GM21737 (cell line): ENCODE data around the gene NRIP3.

Experiments
- ATAC-seq: cut with Tn5 transposase; IDR thresholded peaks from one replicate; pipeline ENCODE4 v1.9.1; 2021; ENCODE audit warnings: mild to moderate bottlenecking, moderate library complexity; ENCODE audit not compliant: unreplicated experiment

The NRIP3 gene

DNA sequence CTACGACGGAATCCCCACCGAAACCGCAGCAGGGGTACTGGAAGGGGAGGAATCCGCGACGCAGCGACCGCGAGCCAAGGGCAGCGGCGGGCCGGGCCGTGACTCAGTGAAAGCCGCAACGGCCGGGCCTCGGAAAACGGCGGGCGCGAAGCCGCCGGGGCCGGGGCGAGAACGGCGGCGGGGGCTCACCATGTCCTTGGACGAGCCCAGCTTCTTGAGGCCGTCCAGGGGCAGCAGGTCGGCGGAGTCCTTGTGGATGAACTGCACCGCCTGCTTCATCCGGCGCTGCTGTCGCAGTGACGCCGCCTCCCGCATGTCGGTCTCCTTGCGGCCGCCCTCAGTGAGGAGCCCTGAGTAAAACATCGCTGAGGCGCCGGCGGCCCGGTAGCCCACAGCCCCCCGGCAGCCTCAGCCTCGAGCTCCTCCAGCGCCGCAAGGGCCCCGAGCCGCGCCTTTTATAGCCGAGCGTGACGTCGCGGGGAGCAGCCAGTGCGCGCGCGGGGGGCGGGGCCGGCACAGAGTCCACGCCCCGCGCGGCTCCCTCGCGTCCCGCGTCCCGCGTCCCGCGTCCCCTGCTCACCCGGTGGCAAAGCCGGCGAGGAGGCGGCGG lies at the start of gene NRIP3:
TSS of gene NRIP3 (minus strand) at position 429 of the 610 bp plus-strand sequence. CDS start at position 363, 66 bp downstream.
- no peak for ATAC-seq

DNA sequence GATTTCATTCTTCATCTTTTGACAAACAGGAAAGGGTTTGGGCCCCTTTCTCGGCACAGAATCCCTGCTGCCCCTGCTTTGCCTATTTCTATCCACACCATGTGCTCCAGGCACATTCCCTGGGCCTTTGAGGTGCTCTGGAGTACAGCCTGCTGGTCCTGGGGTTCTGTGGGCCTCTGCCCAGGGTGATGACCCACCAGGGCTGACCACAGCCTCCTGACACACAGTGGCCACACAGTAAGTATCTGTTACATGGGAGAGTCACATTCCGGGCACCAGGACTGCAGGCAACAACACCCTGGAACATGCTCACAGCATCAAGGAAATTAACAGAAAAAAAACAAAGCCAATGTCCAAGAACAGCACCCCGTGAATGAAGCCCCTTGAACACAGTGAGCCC lies 48.5 kb upstream of the NRIP3 start:
- no peak for ATAC-seq

DNA sequence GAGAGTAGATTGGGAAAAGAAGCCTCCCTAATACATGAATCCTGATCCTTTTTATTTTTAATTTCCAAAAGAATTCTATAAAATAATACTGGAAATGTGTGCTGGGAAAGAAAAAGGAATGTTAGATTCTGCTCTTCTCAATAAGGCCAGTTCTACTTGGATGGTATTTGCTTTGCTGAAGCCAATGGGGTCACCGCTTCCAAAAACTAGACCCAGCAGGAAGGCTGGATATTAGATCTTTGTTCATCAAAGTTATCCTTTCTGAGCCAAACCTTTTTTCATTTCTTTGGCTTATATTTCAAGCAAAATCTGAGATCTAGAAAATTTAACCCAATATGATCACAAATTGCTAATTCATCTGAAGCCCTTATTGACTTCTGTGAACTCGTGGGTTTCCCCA lies 46.2 kb upstream of the NRIP3 start:
- no peak for ATAC-seq

DNA sequence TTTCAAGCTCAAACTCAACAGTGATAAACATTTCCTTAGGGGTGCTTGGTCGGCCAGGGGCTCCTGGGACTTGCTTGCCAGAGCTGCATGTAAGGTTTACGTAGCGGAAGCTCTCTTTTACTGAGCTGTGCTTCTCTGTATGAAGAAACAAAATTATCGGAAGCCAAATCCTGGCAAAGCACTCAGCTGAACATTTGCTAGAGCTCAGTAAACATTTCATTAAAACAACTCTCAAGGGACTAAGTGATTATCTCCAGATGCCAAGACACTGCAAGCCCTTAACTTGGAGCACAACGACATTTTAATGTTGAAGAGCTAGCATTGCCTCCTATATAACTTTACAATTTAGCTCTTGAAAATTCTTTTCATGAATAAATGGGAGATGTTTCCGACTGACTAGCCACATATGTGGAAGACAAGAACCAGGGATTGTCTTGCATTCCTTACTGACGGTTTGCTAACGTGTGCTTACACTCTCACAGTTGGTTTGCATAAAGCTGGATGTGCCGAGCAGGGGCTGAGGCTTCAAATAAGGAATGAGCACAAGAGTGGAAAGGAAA lies 44.2 kb upstream of the NRIP3 start:
- ATAC-seq, result no peak

DNA sequence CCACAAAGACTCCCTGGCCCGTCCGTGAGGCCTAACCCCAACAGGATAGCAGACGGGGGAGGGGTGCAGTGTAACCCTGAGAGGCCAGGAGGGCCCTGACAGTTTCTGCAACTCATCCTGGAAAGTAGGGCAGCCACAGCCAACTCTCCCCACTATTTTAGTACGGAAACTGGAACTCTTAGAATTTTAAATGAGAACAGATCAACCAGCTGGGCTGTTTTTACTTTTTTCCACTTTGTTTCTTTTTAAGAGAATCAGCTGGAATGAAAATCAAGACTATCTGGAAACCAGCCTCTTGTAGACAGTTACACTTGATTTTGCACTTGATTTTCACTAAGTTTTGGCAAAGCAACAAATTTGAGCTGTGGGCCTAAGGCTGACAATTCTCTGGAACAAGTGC lies 42.7 kb upstream of the NRIP3 start:
- ATAC-seq, result no peak

DNA sequence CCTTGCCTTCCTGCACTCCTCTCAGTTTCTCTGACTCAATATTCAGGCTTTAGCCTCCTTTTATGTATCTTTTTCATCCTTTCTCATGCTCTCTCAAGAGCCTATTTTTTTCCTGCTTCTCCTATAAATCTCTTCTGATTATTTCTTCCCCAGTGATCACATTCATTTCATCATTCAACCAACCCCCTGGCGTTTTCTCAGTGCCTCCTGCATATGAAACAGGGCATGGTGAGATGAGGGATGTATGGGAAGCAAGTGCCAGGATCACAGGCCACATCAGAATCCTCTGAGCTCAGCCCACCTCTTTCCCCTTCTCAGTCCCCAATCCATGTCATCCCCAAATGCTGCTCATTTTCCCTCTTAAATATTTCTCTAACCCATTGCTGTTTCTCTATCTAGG lies 38.7 kb upstream of the NRIP3 start:
- ATAC-seq, result no peak

DNA sequence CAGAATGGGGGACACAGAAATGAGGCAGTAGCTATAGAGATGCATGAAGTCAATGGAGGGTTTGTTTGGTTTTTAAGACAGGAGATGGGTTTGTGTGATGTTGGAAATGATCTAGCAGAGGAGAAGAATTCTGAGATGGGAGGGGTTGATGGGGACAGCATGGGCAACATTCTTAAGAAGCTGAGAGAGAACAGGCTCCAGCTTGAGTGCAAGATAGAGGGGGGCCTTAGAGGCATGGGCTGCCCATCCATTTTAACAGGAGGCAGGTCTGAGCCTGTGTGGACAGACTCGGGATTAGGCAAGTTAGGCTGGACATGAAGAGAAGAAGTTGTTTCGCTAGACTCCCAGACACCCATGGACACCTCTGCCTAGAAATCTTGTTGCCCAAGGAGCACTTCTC lies 37.9 kb upstream of the NRIP3 start:
- no peak for ATAC-seq

DNA sequence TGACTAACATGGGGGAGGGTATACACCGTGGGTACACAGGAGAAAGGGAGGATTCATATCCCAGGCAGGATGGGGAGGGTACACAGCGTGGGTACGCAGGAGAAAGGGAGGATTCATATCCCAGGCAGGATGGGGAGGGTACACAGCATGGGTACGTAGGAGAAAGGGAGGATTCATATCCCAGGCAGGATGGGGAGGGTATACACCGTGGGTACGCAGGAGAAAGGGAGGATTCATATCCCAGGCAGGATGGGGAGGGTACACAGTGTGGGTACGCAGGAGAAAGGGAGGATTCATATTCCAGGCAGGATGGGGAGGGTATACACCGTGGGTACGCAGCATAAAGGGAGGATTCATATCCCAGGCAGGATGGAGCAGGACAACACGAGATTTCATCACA lies 36.6 kb upstream of the NRIP3 start:
- ATAC-seq, result no peak

DNA sequence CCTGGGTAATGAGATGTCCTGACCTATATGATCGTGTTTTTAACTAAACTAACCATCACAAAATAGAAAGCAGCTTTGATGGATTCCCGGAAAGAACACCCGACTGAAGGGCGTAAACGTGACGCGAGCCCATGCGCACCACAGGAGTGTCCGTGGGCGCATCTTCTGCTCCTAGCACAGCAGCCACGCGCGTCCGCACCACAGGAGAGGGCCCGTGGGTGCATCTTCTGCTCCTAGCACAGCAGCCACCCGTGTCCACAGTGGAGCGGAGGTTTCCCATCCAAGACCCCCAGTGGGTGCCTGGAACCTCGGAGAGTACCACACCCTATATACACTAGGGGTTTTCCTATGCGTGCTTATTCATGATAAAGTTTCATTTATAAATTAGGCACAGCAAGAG lies 36.1 kb upstream of the NRIP3 start:
- no peak for ATAC-seq

DNA sequence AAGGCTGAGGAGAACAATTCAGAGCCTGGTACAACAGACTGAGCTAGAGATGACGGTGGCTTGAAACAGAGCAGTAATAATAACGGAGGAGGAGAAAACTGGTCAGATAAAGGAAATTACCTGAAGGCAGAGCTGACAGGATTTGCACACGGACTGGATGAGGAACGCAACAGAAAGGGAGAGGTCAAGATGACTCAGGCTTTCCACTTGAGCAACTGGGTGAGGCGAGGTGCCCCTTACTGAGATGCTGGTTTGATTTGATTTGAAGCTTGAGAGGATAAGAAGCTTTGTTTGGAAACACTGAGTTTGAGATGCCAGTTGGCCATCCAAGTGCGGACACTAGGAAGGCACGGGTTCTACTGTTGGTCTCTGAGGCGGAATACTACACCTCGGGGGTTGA lies 35.4 kb upstream of the NRIP3 start:
- no peak for ATAC-seq

DNA sequence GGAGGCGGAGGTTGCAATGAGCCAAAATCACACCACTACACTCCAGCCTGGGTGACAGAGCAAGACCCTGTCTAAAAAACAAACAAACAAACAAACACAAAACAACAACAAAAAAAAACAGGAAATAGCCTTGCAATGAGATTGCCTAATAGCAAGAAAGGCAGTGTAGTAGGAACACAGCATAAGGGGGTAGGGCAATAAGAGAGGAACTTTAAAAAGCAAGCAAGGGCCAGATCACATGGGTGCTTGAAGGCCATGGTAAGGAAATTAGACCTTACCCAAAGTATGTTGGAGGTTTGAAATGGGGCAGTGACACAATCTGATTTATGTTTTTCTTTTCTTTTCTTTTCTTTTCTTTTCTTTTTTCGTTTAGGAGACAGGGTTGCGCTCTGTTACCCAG lies 34.7 kb upstream of the NRIP3 start:
- ATAC-seq, result no peak

DNA sequence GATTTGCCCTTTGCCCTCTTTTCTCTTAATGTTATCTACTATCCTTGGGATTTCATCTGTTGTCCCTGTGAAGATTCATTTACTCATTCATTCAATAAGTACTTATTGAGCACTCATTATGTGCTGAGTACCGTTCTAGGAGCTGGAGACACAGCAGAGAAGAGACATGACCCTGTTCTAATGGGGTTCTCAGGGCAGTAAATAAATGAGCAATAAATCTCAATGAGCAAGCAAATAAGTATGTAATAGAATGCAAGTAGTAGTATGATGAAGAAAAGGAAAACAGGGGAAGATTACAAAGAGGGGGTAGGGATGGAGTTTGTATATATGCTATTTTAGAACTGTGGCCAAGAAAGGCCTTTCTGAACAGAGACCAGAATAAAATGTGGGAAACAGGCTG lies 34.2 kb upstream of the NRIP3 start:
- no peak for ATAC-seq

DNA sequence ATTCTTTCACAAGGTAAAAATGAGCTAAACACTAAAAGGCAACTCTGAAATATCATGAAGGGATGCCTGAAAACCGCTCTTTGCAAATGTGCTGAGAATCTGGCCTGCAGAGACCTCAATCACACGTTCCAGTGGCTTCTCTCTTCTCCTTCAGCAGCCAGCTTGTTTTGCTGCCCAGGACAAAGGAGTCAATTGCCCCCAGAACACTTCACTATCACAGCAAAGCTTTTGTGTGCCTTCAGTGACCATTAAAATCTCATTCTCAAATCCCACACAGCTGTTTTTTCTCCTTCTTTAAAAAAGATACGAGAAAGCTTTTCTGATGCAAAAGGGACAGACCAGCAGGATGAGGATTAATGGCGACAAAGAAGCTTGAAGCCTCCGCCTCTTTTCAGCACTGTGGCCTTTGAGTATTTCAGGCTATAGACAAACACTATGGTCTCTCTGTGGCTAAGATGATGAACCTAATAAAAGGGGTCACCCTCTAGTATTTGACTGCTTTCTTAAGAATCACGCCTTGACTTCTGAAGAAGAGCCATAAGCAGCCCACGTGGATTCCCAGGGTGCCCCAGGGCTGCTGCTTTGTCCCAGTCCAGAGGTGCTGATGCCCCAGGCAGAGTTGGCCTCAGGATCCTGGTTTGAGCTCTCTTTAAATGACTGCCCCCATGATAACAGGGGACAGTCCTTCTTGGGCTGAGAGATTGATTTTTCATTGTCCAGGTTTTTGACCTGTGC lies 33.4 kb upstream of the NRIP3 start:
- no peak for ATAC-seq

DNA sequence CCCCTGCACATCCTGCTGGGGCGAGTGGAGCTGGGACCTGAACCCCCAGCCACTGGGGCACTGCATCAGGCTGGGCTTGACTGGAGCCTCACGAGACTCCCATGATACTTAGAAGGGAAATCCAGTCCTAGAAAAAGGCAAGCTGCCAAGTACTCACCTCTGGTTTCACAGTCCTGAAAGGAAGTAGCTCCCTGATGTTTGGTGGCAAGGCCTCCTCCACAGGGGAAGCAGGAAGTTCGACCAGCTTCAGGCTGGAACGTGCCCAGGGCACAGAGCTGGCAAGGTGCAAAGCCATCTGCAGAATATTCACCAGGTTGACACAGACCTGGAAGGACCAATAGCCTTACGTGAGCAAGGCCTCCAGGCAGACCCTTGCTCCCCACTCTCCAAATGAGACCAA lies 26.8 kb upstream of the NRIP3 start:
- no peak for ATAC-seq

DNA sequence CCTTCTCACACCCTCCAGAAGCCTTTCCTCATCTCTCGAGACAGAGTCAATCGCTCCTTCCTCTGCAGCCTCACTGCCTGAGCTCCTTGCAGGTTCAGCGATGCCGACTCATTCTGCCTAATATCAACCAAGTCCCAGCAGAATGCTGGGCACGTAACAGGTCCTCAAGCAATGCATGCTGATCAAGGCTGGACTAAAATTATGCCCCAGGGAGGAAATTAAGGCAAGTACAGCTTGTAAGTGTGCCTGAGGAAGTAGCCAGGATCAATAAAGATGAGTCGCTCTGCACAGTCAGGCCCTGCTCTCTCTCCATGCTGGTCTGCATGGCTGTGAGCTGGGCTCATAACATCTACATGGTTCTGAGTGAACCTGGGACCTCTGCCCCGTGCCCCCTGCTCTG lies 25.6 kb upstream of the NRIP3 start:
- no peak for ATAC-seq

DNA sequence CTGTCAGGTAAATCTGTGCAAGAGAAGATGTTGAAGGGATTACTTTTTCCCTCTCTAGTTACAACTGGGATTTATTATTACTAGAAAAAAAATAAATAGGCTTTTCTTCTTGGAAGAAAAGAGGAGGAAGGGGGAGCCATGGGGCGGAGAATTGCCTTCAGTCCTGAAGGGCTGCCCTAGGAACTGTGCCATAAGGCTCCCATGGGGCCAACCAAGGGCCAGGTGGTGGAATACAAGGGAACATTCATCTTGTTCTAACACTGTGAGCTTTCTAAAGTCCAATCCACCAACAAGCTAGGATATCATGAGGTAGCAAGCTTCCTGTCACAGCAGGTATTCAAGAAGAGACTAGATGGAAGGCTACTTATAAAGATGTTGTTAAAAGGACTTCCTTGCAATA lies 24.8 kb upstream of the NRIP3 start:
- no peak for ATAC-seq

DNA sequence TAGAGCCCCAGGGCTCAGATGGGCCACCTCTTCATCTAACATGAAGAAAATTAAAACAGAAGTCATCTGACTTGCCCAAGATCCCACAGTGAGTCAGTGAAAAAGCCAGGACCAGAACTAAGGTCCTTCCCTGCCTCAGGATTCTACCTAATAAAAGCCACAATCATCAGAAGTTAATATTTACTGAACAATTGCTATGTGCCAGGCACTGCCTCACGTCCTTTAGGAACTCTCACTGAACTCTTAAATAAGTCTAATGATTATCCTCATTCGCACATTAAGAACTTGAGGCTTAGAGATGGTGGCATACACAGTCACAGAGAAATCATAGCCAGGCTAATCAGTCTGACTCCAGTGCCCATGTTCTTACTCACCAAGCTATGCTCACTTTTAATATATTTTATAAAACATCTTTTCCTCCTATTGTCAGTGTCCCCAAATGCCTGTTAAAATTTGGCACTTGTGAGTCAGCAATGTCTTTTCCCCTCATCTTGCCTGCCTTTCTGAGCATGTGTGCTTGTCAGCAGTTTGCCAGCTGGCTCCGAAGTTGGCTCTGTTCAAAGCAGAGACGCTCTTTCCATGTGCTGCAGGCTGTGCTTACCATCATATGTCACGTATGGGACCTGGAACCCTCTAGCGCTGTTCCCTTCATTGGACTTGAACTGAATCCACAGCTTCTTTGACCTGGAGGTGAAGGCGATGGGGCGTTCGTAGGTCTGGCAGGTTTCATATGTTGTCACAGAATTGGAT lies 21.5 kb upstream of the NRIP3 start:
- ATAC-seq, result no peak

DNA sequence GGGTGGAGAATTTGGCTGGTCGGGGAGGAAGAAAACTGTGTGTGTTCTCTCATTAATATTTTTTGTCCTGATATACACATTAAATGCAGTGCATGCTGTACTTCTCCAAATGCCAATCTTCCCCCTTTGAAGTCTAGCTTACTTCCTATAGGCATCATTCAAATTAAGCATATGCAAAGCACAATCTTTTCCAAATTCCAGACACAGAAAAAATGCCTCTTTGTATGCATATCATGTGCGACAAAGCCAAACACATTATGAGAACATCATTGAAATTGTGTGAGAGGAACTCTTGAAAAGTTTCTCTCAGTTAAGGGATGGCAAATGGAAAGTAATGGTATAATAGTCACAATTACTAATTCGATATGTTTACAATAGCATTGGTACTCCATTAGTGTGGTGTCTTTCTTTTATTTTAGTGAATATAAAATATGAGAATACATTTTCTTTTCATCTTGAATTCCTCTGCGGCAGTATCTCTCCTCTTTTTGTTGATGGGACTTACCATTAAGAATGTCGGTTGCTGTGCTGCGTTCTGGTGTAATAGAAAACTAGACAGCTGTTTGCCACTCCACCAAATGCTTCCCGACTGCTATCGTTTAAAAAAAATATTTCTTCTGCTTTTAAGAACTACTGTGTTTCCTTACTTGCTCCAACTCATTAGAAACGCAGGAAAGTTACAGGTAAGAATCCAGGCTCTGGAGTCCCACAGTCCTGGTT lies 19.3 kb upstream of the NRIP3 start:
- ATAC-seq, result no peak

DNA sequence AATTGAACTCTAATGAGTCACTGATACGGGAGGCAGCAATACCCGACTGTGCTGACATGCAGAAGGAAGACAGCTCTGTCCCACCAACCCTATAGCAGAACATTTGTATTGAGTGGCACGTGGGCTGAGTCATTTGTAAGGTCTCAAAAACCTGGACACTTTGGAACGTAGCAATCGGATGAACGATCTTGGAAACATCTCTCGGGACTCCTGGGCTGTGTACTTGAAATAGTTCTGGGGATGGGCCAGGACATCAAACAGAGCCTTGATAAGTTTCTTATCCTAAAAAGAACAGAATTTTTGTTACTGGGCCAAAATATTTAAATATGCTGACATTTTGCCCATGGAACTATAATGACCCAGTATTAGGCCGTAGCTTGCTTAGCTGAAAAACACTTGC lies 17.1 kb upstream of the NRIP3 start:
- no peak for ATAC-seq

DNA sequence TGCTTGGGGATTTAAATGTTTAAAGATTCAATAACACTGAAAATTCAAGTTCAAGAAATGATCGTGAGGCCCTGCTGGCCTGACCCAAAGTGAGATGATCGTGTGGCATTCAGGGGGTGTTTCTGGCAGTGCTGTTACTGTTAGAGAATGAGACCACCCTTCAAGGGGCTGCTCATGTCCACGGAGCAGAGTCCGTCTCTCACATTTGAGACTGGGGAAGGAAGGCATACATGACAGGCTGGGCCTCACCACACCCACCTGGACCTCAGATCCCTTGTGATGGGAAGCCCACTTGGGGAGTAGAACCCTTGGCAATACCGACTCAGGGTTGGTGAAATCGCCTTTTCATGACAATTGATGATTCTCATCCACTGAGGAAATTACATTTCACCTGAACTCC lies 16.1 kb upstream of the NRIP3 start:
- ATAC-seq, result no peak

DNA sequence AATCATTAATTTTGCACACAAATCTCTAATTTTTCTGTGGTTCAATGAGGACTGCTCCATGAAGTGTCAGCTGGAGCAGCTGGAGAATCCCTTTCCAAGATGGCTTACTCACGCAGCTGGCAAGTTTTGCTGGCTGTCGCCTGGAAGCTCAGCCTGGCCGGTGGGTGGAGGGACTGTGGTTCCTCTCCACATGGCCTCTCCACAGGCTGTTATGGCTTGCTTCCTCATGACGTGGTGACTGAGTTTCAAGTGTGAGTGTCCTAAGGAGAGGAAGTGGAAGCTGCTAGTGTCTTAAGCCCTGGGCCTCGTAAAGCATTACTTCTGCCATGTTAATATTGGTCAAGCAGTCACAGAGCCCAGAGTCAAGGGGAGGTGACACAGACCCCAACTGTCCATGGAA lies 14.0 kb upstream of the NRIP3 start:
- ATAC-seq, result no peak
